HFF-Myc (cell line): Measurements from ENCODE around the gene CRYAA.

ENCODE experiments used
- DNase-seq: peaks from one replicate; pipeline ENCODE4 v3.0.0-alpha.2; 2011; ENCODE audit warnings: low read depth; ENCODE audit errors: extremely low read depth
- H3K4me3 ChIP-seq: replicated peaks from 2 replicates; pipeline ENCODE4 v1.5.1; 2011; ENCODE audit warnings: low read depth, mild to moderate bottlenecking, control low read depth, low read length
- TF ChIP-seq, protein P1 (sequence below): IDR thresholded peaks from 2 replicates; pipeline ENCODE4 v1.5.1; 2012; ENCODE audit warnings: mild to moderate bottlenecking, low read depth, low read length, control low read depth; ENCODE audit errors: missing control alignments

The CRYAA gene

DNA sequence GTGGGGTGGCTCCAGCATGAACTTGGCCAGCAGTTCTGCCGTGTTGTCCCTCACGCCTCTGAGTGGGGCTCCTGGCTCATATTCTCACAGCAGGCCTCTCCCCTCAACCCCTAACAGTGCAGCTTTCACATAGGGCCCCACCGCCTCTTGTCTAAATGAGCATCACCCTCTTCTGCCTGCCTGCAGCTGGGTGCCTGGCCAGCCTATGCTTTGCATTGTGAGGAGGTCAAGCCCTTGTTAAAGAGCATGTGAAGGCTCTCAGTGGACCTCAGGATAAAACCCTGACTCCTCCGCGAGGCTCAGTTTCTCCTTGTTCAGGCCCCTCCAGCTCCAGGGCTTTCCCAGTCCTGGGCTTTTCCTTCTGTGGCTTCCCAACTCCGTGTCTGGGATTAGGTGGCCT, 34.8 kb downstream of the CRYAA start:
- no peak overlapping the region for H3K4me3 ChIP-seq
- DNase-seq, result no peak
- TF ChIP-seq, protein P1, sequence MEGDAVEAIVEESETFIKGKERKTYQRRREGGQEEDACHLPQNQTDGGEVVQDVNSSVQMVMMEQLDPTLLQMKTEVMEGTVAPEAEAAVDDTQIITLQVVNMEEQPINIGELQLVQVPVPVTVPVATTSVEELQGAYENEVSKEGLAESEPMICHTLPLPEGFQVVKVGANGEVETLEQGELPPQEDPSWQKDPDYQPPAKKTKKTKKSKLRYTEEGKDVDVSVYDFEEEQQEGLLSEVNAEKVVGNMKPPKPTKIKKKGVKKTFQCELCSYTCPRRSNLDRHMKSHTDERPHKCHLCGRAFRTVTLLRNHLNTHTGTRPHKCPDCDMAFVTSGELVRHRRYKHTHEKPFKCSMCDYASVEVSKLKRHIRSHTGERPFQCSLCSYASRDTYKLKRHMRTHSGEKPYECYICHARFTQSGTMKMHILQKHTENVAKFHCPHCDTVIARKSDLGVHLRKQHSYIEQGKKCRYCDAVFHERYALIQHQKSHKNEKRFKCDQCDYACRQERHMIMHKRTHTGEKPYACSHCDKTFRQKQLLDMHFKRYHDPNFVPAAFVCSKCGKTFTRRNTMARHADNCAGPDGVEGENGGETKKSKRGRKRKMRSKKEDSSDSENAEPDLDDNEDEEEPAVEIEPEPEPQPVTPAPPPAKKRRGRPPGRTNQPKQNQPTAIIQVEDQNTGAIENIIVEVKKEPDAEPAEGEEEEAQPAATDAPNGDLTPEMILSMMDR, result no peak

DNA sequence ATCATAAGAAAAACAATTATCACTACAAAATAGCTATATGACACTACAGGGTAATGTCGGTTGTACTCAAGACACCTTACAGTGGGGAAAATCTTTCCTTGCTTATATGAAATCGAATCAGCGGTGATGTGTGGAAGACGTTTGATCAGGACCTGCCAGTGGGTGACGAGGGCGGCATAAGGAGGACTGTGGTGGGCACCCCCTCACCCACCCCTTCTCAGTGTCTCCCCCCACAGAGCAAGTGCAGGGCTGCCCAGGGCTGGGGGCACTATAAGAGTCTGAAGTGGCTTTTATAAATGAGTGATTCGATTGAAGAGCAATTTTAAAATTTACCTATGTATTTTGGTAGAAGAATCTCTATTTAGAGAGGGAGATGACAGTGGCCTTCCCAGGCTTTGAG, 35.8 kb downstream of the CRYAA start:
- no peak overlapping the region for H3K4me3 ChIP-seq
- TF ChIP-seq, protein P1, result no peak

DNA sequence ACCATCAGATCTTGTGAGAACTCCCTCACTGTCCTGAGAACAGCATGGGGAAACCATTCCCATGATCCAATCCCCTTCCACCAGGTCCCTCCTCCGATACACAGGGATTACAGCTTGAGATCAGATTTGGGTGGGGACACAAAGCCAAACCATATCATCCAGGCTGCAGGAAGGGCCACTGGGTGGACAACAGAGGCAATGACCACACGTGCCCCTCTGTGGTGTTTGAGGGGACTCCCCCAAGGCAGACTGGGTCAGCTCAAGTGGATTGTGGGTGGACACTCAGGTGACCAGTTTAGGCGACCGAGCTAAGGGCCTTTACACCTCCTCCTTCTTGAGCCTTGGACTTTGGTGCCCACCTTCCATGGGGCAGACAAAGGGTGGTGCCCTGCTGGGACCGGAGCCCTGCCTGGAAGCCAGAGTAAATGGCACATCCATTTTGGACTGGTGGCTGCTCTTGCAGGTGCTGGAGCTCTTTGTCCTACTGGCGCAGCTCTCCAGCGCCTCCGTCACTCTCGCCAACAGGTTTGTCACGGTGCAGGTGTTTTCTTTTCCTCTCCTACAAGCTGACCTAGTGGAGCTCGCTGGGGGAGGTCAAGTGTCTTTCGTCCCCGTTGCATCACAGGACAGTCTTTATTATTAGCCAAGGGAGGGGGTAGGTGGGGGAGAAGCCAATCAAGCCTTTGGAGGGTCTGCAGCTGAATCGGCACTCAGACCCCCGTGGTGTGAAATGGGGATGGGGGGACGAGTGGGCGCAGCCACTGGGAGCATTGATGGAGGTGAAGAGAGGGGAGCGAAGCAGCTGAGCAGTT, 37.6 kb downstream of the CRYAA start:
- H3K4me3 ChIP-seq, result no peak overlapping the region
- DNase-seq, result no peak
- TF ChIP-seq, protein P1, result no peak

More for the DNA sequence above, 35.8 kb downstream of the CRYAA start:
- no peak for DNase-seq

DNA sequence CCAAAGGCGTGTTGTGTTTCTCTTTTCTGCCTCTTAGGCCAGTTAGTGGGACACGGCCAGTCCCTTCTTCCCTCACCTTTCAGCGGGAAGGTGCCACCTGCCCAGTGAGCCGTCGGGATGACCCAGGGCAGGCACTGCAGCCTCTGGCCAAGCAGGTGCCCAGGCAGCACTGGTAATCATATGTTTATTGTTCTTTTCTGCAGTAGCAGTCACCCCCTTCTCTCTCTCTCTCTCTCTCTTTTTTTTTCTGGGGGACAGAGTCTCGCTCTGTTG, 38.2 kb downstream of the CRYAA start:
- no peak for DNase-seq
- H3K4me3 ChIP-seq, result no peak overlapping the region
- TF ChIP-seq, protein P1, result no peak

DNA sequence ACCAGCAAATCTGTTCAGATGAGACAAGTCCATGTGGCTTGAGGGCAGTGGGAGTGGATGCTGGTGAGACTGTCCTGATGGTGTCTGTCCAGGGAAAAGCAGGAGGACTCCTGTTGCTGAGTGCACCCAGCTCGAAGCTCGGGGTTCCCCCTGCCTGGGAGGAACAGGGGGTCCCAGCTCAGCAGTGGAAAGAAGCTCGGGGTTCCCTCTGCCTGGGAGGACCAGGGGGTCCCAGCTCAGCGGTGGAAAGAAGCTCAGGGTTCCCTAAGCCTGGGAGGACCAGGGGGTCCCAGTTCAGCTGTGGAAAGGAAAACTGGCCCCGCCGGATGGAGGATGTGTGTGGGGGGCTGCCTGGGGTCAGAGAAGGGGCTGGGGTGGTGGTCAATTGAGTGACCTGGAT, 39.1 kb downstream of the CRYAA start:
- TF ChIP-seq, protein P1, result no peak
- no peak for DNase-seq
- H3K4me3 ChIP-seq, result no peak overlapping the region

DNA sequence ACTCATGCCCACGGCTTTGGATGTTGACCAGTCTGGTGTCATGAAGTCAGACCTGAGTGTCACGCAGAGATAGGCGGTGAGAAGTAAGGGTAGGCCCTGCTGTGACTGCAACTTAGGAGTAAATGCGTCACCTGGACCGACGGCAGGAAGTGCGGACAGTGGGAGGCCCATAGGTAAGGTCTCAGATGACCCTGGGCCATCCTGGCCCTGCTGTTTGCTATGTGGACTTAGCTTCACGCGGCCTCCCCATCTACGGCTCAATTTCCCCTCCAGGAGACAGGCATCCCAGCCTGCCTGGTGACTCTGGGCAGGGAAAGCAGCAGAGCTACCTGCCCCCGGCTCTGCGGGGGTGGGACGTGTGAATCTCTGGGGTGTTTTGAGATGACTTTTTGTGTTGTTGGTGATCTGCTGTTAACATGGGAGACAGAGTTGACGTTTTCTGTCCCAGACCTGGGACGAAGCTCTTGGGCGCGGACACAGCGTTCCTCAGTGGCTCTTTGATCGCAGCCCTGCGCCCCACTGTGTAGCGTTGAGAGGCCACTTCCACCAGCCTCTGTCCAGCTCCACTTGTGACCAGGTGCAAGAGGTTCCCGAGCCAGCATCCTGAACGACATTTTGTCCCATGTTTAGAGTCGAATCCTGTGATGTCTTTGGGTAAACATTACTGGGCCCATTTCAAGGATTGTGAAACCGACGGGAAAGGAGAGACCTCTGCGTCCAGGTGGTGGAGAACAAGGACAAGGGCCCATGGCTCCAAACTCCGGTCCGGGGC, 39.9 kb downstream of the CRYAA start:
- DNase-seq, result no peak
- TF ChIP-seq, protein P1, result no peak
- no peak overlapping the region for H3K4me3 ChIP-seq
